GM18498 (cell line): ENCODE results near the gene RPS6KB2.

Source experiments
- ATAC-seq: cut with Tn5 transposase; IDR thresholded peaks from one replicate; pipeline ENCODE4 v1.9.1; 2021; ENCODE audit warnings: mild to moderate bottlenecking, moderate library complexity; ENCODE audit not compliant: unreplicated experiment

RPS6KB2 gene

GRCh38 chr11:67441098-67441563, 12.8 kb downstream of the RPS6KB2 start:
- no peak for ATAC-seq

- no peak for ATAC-seq
Measured at GRCh38 chr11:67441731-67442351, 13.5 kb downstream of the RPS6KB2 start.

- ATAC-seq, result peak; percentile 6
Measured at GRCh38 chr11:67442504-67443404, 14.5 kb downstream of the RPS6KB2 start.

- ATAC-seq, result no peak
Measured at GRCh38 chr11:67445515-67445914, 17.2 kb downstream of the RPS6KB2 start.

GRCh38 chr11:67448220-67448609, 19.9 kb downstream of the RPS6KB2 start:
- no peak for ATAC-seq

- no peak for ATAC-seq
Measured at GRCh38 chr11:67449116-67449844, 21.0 kb downstream of the RPS6KB2 start.

GRCh38 chr11:67450796-67451657, 22.7 kb downstream of the RPS6KB2 start:
- ATAC-seq, result no peak

- ATAC-seq, result no peak
Measured at GRCh38 chr11:67451658-67451976, 23.3 kb downstream of the RPS6KB2 start.

GRCh38 chr11:67452141-67452952, 24.1 kb downstream of the RPS6KB2 start, which contains the start of gene GPR152:
Gene GPR152, minus strand, starts transcription at chr11:67452729. Its CDS starts 5 bp downstream, at chr11:67452724.
- no peak for ATAC-seq

- ATAC-seq, result no peak
Measured at GRCh38 chr11:67453816-67454732, 25.8 kb downstream of the RPS6KB2 start.

- ATAC-seq, result no peak
Measured at GRCh38 chr11:67455054-67455453, 26.8 kb downstream of the RPS6KB2 start, which contains the start of gene CABP4. Gene CABP4, plus strand, starts transcription at chr11:67455354. Its CDS starts 70 bp downstream, at chr11:67455424.

GRCh38 chr11:67456068-67456705, 27.9 kb downstream of the RPS6KB2 start:
- ATAC-seq, result no peak

- no peak for ATAC-seq
Measured at GRCh38 chr11:67457453-67457852, 29.2 kb downstream of the RPS6KB2 start.

GRCh38 chr11:67458266-67458665, 30.0 kb downstream of the RPS6KB2 start:
- ATAC-seq, result no peak

- no peak for ATAC-seq
Measured at GRCh38 chr11:67463186-67463585, 34.9 kb downstream of the RPS6KB2 start.

- no peak for ATAC-seq
Measured at GRCh38 chr11:67463680-67464410, 35.6 kb downstream of the RPS6KB2 start.

- ATAC-seq, result peak; percentile 55
Measured at GRCh38 chr11:67464411-67465188, 36.3 kb downstream of the RPS6KB2 start.
